Activated naive CD8-positive, alpha-beta T cell treated with anti-CD3 and anti-CD28 coated beads, Interleukin-2, amount 10 ng/mL, durations not matched to agents 7 days and 5 days (primary cell): Measurements from ENCODE around the gene AKAP9. TPM values are rescaled to one million over a fixed set of nuclear protein-coding genes. Genes with fewer than 3 reads are reported as not detected.
"Not testable (repeated sequence)": the region's sequence is repeated elsewhere in the genome, so short reads cannot be mapped to it uniquely, and the experiment has no call there.

Experiments
- ATAC-seq: fragments of 150-1000 bp; cut with Tn5 transposase; one replicate; pipeline ENCODE4 v1.10.0; 2021; ENCODE audit warnings: low read depth, moderate library complexity
- POLR2A ChIA-PET: fragments of 350-600 bp; sonication (Branson Sonifier 250); formaldehyde crosslinking; loops from one replicate; lab custom pipeline; 2021; ENCODE audit warnings: antibody characterized with exemption; lab: Charles Lee
- DNase-seq: peaks from one replicate; pipeline ENCODE4 v3.0.0; 2021
- H3K27ac Mint-ChIP-seq: one replicate; pipeline ENCODE4 v1.8.0; 2022; ENCODE audit warnings: mild to moderate bottlenecking, mixed read lengths
- H3K27me3 Mint-ChIP-seq: one replicate; pipeline ENCODE4 v1.8.0; 2022; ENCODE audit warnings: mild to moderate bottlenecking, moderate library complexity, mixed read lengths
- H3K36me3 Mint-ChIP-seq: one replicate; pipeline ENCODE4 v1.8.0; 2021; ENCODE audit warnings: mild to moderate bottlenecking, mixed read lengths
- H3K4me1 Mint-ChIP-seq: one replicate; pipeline ENCODE4 v1.8.0; 2021; ENCODE audit warnings: mixed read lengths
- H3K4me3 Mint-ChIP-seq: one replicate; pipeline ENCODE4 v1.8.0; 2022; ENCODE audit warnings: mild to moderate bottlenecking, moderate library complexity, mixed read lengths
- H3K9me3 Mint-ChIP-seq: one replicate; pipeline ENCODE4 v1.8.0; 2021; ENCODE audit warnings: mixed read lengths
- total RNA-seq, 2 experiments: library from RNA; stranded (reverse); gene quantifications; one replicate each; pipeline ENCODE4 v1.2.3, GENCODE V29; 2021

Gene AKAP9
- total RNA-seq, result 10 to 100 TPM; 49.0 to 50.9 TPM

GRCh38 chr7:91940572-91941341 lies at the start of gene AKAP9:
Gene AKAP9 (plus strand): TSS chr7:91940862. CDS start chr7:91941100, 238 bp downstream.
- DNase-seq (peak; percentile 90), ATAC-seq (peak; percentile 93)
- POLR2A ChIA-PET, result interaction anchor here (0.6 to 3.6 kb wide), 7 partner anchors 60 to 507 kb away, joined by 3 to 10 read pairs (median 5); partner anchors contain the start of genes ANKIB1, CYP51A1, GATAD1 and KRIT1
- Mint-ChIP-seq H3K4me3 (peak within 1 kb of the TSS; percentile 97), H3K36me3 (peaks cover 3% of the 10 kb centered on the region), H3K27ac (peak within 1 kb of the TSS; percentile 98), H3K9me3 (no peaks in the 10 kb centered on the region), H3K4me1 (peaks cover 21% of the 10 kb centered on the region), H3K27me3 (no peaks in the 10 kb centered on the region)

DNA sequence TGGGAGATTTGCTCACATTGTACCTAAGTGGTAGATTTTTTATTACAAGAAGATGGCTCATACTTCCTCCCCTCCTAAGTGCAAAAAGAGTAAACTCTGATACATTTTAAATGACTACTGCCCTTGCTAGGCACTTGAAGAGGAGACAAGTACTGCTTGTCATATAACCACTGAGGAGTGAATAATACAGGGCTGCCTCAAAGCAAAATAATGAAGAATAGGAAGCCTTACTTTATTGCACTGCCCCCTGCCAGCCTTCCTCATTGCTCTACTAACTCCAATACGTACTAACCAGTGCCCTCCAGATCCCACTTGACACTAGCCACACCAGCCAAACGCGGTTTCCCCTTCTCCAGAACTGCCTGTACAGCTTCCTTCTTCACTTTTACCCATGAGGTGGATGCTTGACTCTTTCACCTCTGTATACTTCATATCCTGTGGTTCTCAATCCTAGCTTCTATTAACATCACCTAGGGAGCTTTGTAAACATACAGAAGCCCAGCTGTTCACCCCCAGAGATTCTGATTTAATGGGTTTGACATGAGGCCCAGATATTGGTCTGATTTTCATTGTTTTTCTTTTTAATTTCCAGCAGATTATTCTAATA lies 48.5 kb upstream of the AKAP9 start:
- peaks cover under 1% of the 10 kb centered on the region for H3K36me3 Mint-ChIP-seq

GRCh38 chr7:91892821-91893340 lies 47.8 kb upstream of the AKAP9 start:
- POLR2A ChIA-PET, result interaction anchor here (0.6 kb wide), 1 partner anchor 12 kb away, joined by 3 read pairs; no protein-coding TSS in a partner anchor
- ATAC-seq, result no peak
- no peak overlapping the region for H3K27ac Mint-ChIP-seq
- no peaks in the 10 kb centered on the region for H3K9me3 Mint-ChIP-seq
- DNase-seq, result no peak
- no peaks in the 10 kb centered on the region for H3K4me1 Mint-ChIP-seq
- H3K27me3 Mint-ChIP-seq, result peaks cover 20% of the 10 kb centered on the region
- no peaks in the 10 kb centered on the region for H3K36me3 Mint-ChIP-seq
- H3K4me3 Mint-ChIP-seq, result no peak overlapping the region

More for the DNA sequence above, 48.5 kb upstream of the AKAP9 start:
- no peak for ATAC-seq
- no peaks in the 10 kb centered on the region for H3K4me1 Mint-ChIP-seq
- no peak for DNase-seq
- no peak overlapping the region for H3K4me3 Mint-ChIP-seq
- H3K9me3 Mint-ChIP-seq, result no peaks in the 10 kb centered on the region
- peaks cover 20% of the 10 kb centered on the region for H3K27me3 Mint-ChIP-seq
- POLR2A ChIA-PET, result interaction anchor here (0.6 kb wide), 2 partner anchors 11 kb away, joined by 3 to 5 read pairs; no protein-coding TSS in a partner anchor
- no peak overlapping the region for H3K27ac Mint-ChIP-seq

- not testable (repeated sequence) for H3K36me3 Mint-ChIP-seq, ATAC-seq
Observed at GRCh38 chr7:91893699-91894098, 47.0 kb upstream of the AKAP9 start.

DNA sequence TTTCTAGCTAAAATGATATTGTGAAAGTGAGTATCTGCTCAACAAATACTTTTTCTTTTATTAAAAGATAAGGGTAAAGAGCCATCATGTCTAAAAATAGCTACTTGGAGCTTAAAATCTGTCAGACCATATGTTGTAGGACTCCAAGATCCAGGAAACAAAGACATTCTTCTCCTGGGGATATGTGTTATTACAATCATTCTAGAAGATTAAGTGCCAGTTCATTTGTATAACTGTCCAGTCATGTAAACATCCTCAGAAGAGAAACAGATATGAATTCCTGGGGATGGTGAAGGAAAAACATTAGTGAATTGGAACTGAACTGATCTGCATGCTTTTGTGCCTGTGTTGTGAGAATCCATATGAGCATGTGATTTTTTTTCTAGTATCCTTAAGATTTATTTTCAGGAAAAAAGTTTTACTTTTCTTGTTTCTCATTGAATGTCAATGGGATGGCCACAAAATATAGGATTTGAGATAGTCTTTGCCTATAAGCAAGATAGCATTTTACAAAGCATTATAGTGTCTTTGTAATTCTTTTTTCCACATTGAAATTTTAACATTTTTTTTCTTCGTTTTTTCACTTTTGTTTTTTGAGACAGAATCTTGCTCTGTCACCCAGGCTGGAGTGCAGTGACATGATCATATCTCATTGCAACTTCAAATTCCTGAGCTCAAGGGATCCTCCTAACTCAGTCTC lies 45.7 kb upstream of the AKAP9 start:
- no peaks in the 10 kb centered on the region for H3K36me3 Mint-ChIP-seq
- ATAC-seq, result no peak
- DNase-seq, result no peak
- H3K9me3 Mint-ChIP-seq, result no peaks in the 10 kb centered on the region
- no peaks in the 10 kb centered on the region for H3K4me1 Mint-ChIP-seq
- peaks cover 27% of the 10 kb centered on the region for H3K27me3 Mint-ChIP-seq
- H3K27ac Mint-ChIP-seq, result no peak overlapping the region
- no peak overlapping the region for H3K4me3 Mint-ChIP-seq
- POLR2A ChIA-PET, result no interaction called here

More at GRCh38 chr7:91893699-91894098, 47.0 kb upstream of the AKAP9 start:
- H3K9me3 Mint-ChIP-seq, H3K4me1 Mint-ChIP-seq, POLR2A ChIA-PET, H3K4me3 Mint-ChIP-seq, H3K27ac Mint-ChIP-seq, DNase-seq: not testable (repeated sequence)
- H3K27me3 Mint-ChIP-seq, result peaks cover 22% of the 10 kb centered on the region

GRCh38 chr7:91898240-91898992 lies 42.2 kb upstream of the AKAP9 start:
- POLR2A ChIA-PET, result no interaction called here
- Mint-ChIP-seq H3K4me3 (no peak overlapping the region), H3K27ac (no peak overlapping the region), H3K9me3 (no peaks in the 10 kb centered on the region), H3K36me3 (no peaks in the 10 kb centered on the region), H3K27me3 (peaks cover 19% of the 10 kb centered on the region), H3K4me1 (no peaks in the 10 kb centered on the region)
- DNase-seq (no peak), ATAC-seq (no peak)

DNA sequence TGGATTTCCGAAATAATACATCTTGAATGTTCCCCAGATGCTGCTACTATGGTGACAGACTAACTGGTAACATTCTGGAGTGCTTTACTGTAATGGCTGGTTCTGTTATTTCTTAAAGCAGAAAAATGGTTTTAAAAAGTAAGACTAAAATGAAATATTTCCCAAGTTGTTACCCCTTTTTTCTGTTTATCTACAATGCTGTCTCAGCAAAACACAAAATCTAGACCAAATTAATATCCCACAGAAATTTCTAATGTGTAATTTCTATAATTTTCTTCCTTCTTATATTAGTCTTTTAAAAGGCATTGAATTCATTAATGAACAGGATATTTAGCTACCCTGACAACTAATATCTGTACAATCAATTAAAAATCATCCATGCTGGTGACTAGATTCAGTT lies 41.1 kb upstream of the AKAP9 start:
- H3K9me3 Mint-ChIP-seq, result no peaks in the 10 kb centered on the region
- no peaks in the 10 kb centered on the region for H3K36me3 Mint-ChIP-seq
- DNase-seq (no peak), ATAC-seq (no peak)
- H3K4me1 Mint-ChIP-seq, result no peaks in the 10 kb centered on the region
- H3K27ac Mint-ChIP-seq, result no peak overlapping the region
- H3K27me3 Mint-ChIP-seq, result peaks cover 16% of the 10 kb centered on the region
- POLR2A ChIA-PET, result no interaction called here
- no peak overlapping the region for H3K4me3 Mint-ChIP-seq

GRCh38 chr7:91910171-91910570 lies 30.5 kb upstream of the AKAP9 start:
- Mint-ChIP-seq H3K27ac (no peak overlapping the region), H3K9me3 (peaks cover 1% of the 10 kb centered on the region), H3K27me3 (no peaks in the 10 kb centered on the region), H3K4me1 (peaks cover 3% of the 10 kb centered on the region), H3K4me3 (no peak overlapping the region), H3K36me3 (no peaks in the 10 kb centered on the region)
- POLR2A ChIA-PET, result no interaction called here
- DNase-seq (no peak), ATAC-seq (no peak)

DNA sequence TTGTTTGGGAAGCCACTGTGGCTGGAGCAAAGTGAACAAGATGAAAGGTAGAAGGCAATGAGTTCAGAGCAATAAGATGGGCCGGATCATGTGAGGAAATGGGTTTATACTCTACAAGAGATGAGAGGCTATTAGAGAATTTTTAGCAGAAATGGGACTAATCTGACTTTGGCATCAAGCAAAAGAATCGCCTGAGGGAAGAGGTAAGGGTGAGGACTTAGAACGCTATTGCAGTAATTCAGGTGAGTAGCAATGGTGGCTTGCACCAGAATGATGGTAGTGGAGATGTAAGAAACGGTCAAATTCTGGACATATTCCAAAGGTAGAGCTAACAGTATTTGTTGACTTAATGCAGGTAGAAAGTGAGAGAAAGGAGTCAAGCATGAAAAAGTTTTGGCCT lies 29.5 kb upstream of the AKAP9 start:
- Mint-ChIP-seq H3K4me3 (no peak overlapping the region), H3K27ac (no peak overlapping the region), H3K27me3 (no peaks in the 10 kb centered on the region), H3K36me3 (no peaks in the 10 kb centered on the region), H3K9me3 (peaks cover 1% of the 10 kb centered on the region), H3K4me1 (peaks cover 8% of the 10 kb centered on the region)
- POLR2A ChIA-PET, result no interaction called here
- ATAC-seq, result no peak
- DNase-seq, result no peak

- Mint-ChIP-seq H3K27me3 (peaks cover 6% of the 10 kb centered on the region), H3K27ac (no peak overlapping the region), H3K4me3 (no peak overlapping the region), H3K4me1 (peaks cover 11% of the 10 kb centered on the region), H3K9me3 (peaks cover 1% of the 10 kb centered on the region), H3K36me3 (no peaks in the 10 kb centered on the region)
- DNase-seq, result no peak
- no peak for ATAC-seq
- POLR2A ChIA-PET, result no interaction called here
Observed at GRCh38 chr7:91912494-91912893, 28.2 kb upstream of the AKAP9 start.

GRCh38 chr7:91913612-91914011 lies 27.1 kb upstream of the AKAP9 start:
- Mint-ChIP-seq H3K4me3 (peak overlapping the region; percentile 10), H3K4me1 (peaks cover 11% of the 10 kb centered on the region), H3K9me3 (no peaks in the 10 kb centered on the region), H3K27ac (no peak overlapping the region), H3K27me3 (peaks cover 9% of the 10 kb centered on the region), H3K36me3 (no peaks in the 10 kb centered on the region)
- no peak for ATAC-seq
- DNase-seq, result no peak
- POLR2A ChIA-PET, result interaction anchor here (0.6 kb wide), 1 partner anchor 72 kb away, joined by 3 read pairs; no protein-coding TSS in a partner anchor

GRCh38 chr7:91915401-91916050 lies 25.1 kb upstream of the AKAP9 start:
- Mint-ChIP-seq H3K4me3 (no peak overlapping the region), H3K9me3 (no peaks in the 10 kb centered on the region), H3K36me3 (no peaks in the 10 kb centered on the region), H3K27ac (no peak overlapping the region), H3K4me1 (peaks cover 11% of the 10 kb centered on the region), H3K27me3 (peaks cover 13% of the 10 kb centered on the region)
- DNase-seq, result no peak
- POLR2A ChIA-PET, result interaction anchor here (1.2 kb wide), 1 partner anchor 533 kb away, joined by 3 read pairs; no protein-coding TSS in a partner anchor
- ATAC-seq, result no peak
